NCI-H146 treated with DMSO at 0.1 percent for 48 hours (cell line): ENCODE measurements around the gene CEP89.
A peak's percentile ranks its signal among the peaks of the same experiment; 100 is the strongest.
"Not testable (repeated sequence)": the region's sequence is repeated elsewhere in the genome, so short reads cannot be mapped to it uniquely, and the experiment has no call there.

ENCODE experiments used
- DNase-seq: peaks from one replicate; lab custom pipeline; 2025; ENCODE audit not compliant: unreplicated experiment; lab: John Stamatoyannopoulos, UW

CEP89 gene

GRCh38 chr19:32848035-32848434 is 123.7 kb downstream of the CEP89 start:
- DNase-seq, result not testable (repeated sequence)

DNA sequence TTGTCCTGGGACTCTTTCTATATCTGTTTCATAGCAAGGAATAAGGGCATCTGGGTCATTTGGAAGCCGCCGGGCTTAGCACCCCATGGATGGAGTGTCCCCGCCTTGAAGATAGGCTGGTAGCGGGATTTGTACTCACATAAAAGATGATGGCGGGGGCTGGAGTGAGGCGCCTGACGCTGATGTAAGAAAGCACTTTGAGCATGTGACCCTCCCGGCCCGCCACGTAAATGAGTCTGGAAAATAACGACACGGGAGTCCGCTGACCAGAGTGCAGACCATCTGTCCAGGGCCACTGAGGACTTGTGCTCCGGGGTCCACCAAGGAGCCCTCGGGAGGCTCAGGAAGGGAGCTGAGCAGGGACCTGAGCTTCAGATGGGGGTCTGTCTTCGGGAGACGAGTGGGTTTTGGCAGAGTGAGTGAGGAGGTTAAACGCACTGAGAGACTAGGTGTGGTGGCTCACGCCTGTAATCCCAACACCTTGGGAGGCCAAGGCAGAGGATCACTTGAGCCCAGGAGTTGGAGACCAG is 128.0 kb downstream of the CEP89 start:
- no peak for DNase-seq

GRCh38 chr19:32842061-32842460 is 129.7 kb downstream of the CEP89 start:
- no peak for DNase-seq

DNA sequence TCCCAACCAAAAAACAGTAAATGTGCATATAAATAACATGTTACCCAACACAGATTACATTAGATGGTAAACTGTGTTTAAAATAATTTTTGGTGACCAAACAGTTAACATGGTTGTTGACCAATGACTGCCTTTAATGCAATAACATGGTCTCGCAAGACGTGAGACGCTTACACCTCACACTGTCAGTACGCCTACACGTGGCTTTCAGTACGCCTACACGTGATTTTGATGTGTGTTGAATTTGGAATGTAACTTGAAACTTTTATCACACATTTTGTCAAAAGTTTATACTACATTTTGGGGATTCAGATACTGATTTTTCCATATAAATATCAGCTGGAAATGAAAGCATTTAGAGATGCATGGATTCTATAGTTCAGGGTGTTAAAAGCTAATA is 134.2 kb downstream of the CEP89 start:
- DNase-seq, result no peak

GRCh38 chr19:32833388-32833787 is 138.4 kb downstream of the CEP89 start:
- DNase-seq, result not testable (repeated sequence)

- DNase-seq, result not testable (repeated sequence)
These were observed 138.9 kb downstream of the CEP89 start for GRCh38 chr19:32832825-32833224.

DNA sequence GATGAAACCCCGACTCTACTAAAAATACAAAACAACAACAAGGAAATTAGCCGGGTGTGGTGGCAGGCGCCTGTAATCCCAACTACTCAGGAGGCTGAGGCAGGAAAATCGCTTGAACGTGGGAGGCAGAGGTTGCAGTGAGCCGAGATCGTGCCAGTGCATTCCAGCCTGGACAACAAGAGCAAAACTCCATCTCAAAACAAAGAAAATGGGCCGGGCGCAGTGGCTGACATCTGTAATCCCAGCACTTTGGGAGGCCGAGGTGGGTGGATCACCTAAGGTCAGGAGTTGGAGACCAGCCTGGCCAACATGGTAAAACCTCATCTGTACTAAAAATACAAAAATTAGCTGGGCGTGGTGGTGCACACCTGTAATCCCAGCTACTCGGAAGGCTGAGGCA is 139.7 kb downstream of the CEP89 start:
- DNase-seq, result not testable (repeated sequence)

DNA sequence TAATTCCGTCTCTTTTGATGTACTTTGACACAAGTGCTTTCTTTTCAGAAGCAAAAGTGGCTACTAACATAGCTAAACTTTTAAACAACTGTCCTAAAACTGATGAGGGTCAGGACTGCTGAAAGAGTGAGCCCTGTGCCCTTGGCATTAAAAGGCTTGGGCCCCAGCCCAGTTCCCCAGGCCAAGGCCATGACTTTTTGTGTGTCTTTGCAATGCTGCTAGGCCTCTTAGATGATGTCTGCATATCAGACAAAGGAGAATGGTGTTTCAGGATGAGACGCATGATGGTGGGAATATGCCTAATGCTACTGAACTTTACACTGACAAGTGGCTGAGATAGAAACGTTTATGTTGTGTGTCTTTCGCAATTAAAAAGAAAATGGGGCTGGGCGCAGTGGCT is 140.1 kb downstream of the CEP89 start:
- DNase-seq, result no peak

GRCh38 chr19:32830231-32831014 is 141.3 kb downstream of the CEP89 start:
- no peak for DNase-seq

DNA sequence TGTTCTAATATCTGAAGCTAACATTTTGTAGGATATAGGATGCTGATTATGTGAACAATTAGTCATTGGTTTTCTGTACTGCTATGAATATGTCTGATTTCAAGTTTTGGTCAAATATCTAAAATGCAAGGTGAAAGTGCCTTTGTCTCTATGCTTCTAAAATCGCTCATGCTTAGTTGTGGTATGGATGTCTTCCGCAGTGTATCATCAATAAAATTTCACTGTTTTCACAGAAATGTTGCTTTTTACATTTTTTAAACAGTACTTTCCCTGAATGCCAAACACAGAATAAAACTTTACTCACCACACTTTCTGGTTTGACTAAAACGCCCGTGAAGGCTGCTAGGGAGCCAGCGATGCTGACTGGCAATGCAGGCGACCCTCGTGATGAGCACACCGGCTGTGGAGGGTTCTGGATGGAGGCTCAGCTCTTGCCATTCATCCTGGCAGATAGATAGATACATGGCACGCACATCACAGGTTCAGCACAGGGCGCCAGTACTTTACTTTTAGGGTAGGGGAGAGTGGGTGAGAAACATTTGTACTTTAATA is 142.3 kb downstream of the CEP89 start:
- no peak for DNase-seq

DNA sequence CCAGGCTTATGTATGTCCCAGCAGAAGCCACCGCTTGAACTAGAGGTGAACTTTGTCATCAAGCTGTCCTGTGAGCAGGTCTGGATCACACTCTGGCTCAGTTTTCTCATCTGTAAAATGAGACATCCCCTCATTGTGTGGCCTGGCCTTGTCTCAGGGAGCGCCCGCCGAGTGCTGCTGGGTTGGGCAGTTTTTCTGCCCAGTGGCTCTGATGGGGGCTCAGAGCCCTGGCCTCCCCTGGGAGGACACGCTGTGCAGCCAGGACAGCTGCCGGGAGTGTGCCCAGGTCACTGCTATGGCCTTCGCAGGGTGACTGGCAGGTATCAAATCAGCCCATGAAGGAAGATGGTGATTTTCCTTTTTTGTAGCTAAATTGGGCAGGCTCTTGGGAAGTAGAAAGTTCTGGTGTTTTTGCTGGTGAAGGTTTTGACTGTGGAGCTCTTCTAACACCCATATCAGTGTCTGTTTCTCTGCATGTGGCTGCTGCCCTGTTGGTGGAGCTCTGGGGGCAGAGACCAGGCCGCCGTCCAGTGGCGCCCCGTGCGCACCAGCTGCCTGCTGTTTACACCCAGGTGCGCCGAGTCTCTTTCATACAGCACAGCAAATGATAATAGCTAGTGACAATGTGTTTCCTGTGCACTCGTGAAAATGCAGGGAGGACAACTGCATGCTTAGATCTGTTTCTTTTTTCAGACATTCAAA is 143.0 kb downstream of the CEP89 start:
- DNase-seq, result peak; percentile 70

GRCh38 chr19:32828139-32828538 is 143.6 kb downstream of the CEP89 start:
- DNase-seq, result no peak
